Measurements from ENCODE around the gene ANKRD13B. TPM values are rescaled to one million over a fixed set of nuclear protein-coding genes. Genes with fewer than 3 reads are reported as not detected.
A peak's percentile ranks its signal among the peaks of the same experiment; 100 is the strongest.

ANKRD13B gene
- total RNA-seq, 3 donors from 2014 or later: 8.5 to 13.0 (median 9.2) TPM

DNA sequence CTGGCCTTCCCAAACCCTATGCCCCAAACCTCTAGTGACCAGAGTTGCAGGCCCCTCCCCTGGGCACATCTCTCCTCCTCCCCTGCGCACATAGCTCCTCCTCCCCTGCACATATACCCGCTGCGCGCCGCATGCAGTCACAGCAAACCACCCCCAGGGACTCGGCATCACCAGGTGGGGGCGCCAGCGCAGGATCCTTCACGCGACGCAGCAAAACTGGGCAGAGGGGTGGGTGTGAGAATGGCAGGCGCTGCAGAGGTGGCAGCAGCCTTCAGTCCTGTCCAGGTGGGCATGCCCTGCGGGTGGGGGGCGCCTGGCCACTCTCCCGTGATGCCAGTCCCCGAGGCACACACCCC, 24.2 kb downstream of the ANKRD13B start:
- Histone ChIP-seq H3K4me3 (peak overlapping the region; percentile 31 to 63 (median 44)), H3K4me1 (peaks cover 17 to 18% of the 10 kb centered on the region in 2 donors), H3K27ac (no peak overlapping the region), H3K9me3 (no peaks in the 10 kb centered on the region), H3K36me3 (no peaks in the 10 kb centered on the region), H3K27me3 (no peaks in the 10 kb centered on the region)
- intact Hi-C loops (cut with DNase I; ENCODE audit: low total_unique reads): no loop called here
- peak; percentile 51 to 66 for DNase-seq (ENCODE audit: low spot score in 2 of 2)
- TF ChIP-seq, protein P1, sequence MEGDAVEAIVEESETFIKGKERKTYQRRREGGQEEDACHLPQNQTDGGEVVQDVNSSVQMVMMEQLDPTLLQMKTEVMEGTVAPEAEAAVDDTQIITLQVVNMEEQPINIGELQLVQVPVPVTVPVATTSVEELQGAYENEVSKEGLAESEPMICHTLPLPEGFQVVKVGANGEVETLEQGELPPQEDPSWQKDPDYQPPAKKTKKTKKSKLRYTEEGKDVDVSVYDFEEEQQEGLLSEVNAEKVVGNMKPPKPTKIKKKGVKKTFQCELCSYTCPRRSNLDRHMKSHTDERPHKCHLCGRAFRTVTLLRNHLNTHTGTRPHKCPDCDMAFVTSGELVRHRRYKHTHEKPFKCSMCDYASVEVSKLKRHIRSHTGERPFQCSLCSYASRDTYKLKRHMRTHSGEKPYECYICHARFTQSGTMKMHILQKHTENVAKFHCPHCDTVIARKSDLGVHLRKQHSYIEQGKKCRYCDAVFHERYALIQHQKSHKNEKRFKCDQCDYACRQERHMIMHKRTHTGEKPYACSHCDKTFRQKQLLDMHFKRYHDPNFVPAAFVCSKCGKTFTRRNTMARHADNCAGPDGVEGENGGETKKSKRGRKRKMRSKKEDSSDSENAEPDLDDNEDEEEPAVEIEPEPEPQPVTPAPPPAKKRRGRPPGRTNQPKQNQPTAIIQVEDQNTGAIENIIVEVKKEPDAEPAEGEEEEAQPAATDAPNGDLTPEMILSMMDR (IDR thresholded peaks at IDR 0.05): peak; percentile 23 to 40 (median 38)
- TF ChIP-seq POLR2A (IDR thresholded peaks at IDR 0.05) (no peak), POLR2AphosphoS5 (IDR thresholded peaks at IDR 0.05) (no peak)

DNA sequence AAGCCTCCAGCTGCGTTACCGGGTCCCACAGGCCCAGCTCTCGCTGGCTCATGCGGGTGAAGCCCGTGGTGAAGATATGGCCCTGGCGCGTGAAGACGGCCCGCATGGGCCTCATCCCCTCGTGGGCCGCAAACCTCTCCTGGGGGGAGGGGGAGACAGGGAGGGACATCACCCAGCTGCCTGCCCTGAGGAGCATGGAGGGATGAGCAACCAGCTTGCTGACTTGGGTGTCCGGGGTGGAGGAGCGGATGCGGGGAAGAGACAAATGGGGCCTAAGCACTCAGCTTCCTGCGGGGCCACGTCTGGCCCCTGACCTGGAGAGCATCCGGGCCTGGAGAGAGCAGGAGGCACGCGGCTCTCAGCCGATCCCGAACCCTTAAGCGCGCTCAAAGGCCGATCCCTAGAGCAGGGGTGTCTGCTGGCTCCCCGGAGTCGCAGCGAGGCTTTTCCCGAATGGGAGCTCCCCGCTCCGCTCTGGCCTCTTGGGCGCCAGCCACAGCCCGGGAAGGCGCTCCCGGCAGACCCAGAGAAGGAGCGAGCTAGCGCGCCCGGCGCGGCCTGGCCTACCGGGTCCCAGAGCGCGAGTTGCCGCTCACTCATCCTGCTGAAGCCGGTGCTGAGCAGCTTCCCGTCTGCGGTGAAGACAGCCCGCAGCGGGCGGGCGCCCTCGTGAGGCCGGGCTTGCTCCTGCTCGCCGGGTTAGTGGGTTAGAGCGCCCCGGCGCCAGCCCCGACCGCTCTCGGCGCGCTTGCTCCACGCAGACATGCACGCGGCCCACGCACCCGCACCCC, 24.7 kb downstream of the ANKRD13B start:
- H3K27me3 ChIP-seq: no peaks in the 10 kb centered on the region
- DNase-seq (ENCODE audit: low spot score in 2 of 2): peak in 1 of 2 donors; percentile 62
- peak overlapping the region; percentile 43 to 59 for H3K27ac ChIP-seq
- H3K9me3 ChIP-seq: no peaks in the 10 kb centered on the region
- no peaks in the 10 kb centered on the region for H3K36me3 ChIP-seq
- intact Hi-C loops (cut with DNase I; ENCODE audit: low total_unique reads): no loop called here
- peaks cover 17 to 18% of the 10 kb centered on the region in 2 donors for H3K4me1 ChIP-seq
- no peak for TF ChIP-seq POLR2A (IDR thresholded peaks at IDR 0.05)
- TF ChIP-seq, protein P1 (IDR thresholded peaks at IDR 0.05): peak in 2 of 3 donors; percentile 44 to 53
- TF ChIP-seq POLR2AphosphoS5 (IDR thresholded peaks at IDR 0.05): no peak
- H3K4me3 ChIP-seq: peak overlapping the region; percentile 31 to 63 (median 44)

DNA sequence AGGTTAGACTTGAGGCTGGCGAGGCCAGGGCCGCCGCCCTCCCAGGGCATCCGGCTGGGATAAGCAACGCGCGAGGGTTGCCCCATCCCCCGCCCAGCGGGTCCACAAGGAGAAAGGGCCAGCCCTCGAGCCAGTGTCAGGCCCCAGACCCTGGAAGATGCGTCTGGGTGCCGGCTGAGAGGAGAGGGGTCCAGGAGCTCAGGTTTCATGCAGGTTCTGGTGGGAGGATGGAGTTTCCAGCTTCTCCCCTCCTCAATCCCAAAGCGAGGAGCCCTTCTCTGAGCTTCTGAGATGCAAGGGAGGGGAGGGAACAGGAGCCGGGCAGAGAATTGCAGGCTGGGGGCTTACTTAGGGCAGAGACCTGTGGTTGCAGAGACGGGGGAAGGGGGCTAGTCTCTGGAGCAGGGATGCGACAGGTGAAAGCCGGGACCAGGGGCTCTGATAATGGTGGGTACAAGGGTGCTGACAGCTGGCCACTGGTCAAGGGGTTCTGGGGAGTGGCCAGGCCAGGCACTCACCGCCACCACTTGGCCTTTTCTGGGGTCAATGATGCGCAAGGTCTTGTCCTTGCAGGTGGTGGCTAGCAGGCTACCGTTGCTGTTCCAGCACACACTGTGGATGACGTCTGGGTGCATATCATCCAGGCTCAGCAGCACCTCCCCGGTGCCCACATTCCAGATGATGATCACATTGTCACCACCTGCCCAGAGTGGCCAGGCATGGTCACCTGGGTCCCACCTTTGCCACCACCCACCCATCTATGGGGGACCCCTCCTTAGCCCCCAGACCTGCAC, 25.5 kb downstream of the ANKRD13B start:
- Histone ChIP-seq H3K4me1 (peaks cover 15 to 18% of the 10 kb centered on the region in 2 donors), H3K27me3 (no peaks in the 10 kb centered on the region), H3K4me3 (peak overlapping the region; percentile 31 to 63 (median 44)), H3K9me3 (no peaks in the 10 kb centered on the region), H3K36me3 (no peaks in the 10 kb centered on the region), H3K27ac (peak overlapping the region in 1 of 2 donors; percentile 59)
- no peak for DNase-seq (ENCODE audit: low spot score in 2 of 2)
- no peak for TF ChIP-seq POLR2AphosphoS5 (IDR thresholded peaks at IDR 0.05)
- no peak for TF ChIP-seq POLR2A (IDR thresholded peaks at IDR 0.05)
- TF ChIP-seq, protein P1 (IDR thresholded peaks at IDR 0.05): no peak
- intact Hi-C loops (cut with DNase I; ENCODE audit: low total_unique reads): no loop called here

DNA sequence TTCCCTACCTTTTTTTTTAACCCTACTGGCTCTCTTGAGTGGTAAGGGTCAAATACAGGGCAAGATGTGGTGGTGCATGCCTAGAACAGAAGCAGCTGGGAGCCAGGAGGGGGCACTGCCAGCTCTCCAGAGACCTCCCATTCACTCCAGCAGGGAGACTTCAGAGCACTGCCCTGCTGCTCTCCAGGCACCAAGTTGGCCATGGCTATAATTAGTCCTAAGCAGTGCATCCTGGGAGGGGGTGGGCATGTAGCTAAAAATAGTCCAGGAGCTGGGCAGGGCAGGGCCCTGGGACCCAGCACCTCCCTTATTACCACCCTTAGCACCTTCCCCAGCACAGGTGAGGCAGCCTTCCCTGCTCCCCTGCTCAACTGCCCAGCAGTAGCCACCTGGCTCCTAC, 26.3 kb downstream of the ANKRD13B start:
- no peaks in the 10 kb centered on the region for H3K9me3 ChIP-seq
- no peak overlapping the region for H3K27ac ChIP-seq
- intact Hi-C loops (cut with DNase I; ENCODE audit: low total_unique reads): no loop called here
- DNase-seq (ENCODE audit: low spot score in 2 of 2): no peak
- H3K4me1 ChIP-seq: peaks cover 10 to 18% of the 10 kb centered on the region in 2 donors
- H3K4me3 ChIP-seq: no peak overlapping the region
- TF ChIP-seq, protein P1 (IDR thresholded peaks at IDR 0.05): no peak
- TF ChIP-seq POLR2A (IDR thresholded peaks at IDR 0.05) (no peak), POLR2AphosphoS5 (IDR thresholded peaks at IDR 0.05) (no peak)
- H3K36me3 ChIP-seq: no peaks in the 10 kb centered on the region
- H3K27me3 ChIP-seq: no peaks in the 10 kb centered on the region

DNA sequence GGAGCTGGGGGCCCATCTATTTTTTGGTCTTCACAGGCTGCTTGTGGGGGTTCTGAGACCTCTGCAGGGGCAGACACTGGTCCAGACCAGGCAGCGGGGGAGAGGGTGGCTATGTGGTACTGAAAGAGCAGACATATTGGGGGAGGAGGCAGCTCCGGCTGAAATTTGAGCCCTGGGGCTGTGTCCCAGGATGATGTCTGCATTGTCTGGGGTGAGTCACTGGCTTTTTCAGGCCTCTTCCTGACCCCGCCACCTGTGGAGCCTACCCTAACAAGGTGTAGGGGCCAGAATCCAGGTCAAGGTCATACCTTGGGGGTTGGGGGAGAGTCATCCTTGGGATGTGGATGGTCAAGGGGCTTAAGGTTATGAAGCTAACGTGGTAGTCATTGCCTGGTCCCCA, 27.3 kb downstream of the ANKRD13B start:
- H3K4me1 ChIP-seq: peaks cover 10 to 18% of the 10 kb centered on the region in 2 donors
- H3K27me3 ChIP-seq: no peaks in the 10 kb centered on the region
- intact Hi-C loops (cut with DNase I; ENCODE audit: low total_unique reads): no loop called here
- H3K4me3 ChIP-seq: no peak overlapping the region
- no peak overlapping the region for H3K27ac ChIP-seq
- DNase-seq (ENCODE audit: low spot score in 2 of 2): no peak
- TF ChIP-seq, protein P1 (IDR thresholded peaks at IDR 0.05): no peak
- TF ChIP-seq POLR2AphosphoS5 (IDR thresholded peaks at IDR 0.05) (no peak), POLR2A (IDR thresholded peaks at IDR 0.05) (no peak)
- H3K9me3 ChIP-seq: no peaks in the 10 kb centered on the region
- no peaks in the 10 kb centered on the region for H3K36me3 ChIP-seq

Data from breast epithelium (tissue), 4 donors.